DMS79 treated with DMSO at 0.1 percent for 48 hours (cell line): ENCODE measurements around the gene OR8B12.
"Not testable (repeated sequence)": the region's sequence is repeated elsewhere in the genome, so short reads cannot be mapped to it uniquely, and the experiment has no call there.

Experiments used
- DNase-seq: peaks from one replicate; lab custom pipeline; 2025; lab: John Stamatoyannopoulos, UW

OR8B12 gene

GRCh38 chr11:124520550-124520854 is 23.0 kb downstream of the OR8B12 start:
- no peak for DNase-seq

- DNase-seq, result no peak
These were observed 23.5 kb downstream of the OR8B12 start for GRCh38 chr11:124519850-124520549.

- DNase-seq, result no peak
These were observed 24.4 kb downstream of the OR8B12 start for GRCh38 chr11:124518989-124519451.

GRCh38 chr11:124517314-124517713 is 26.1 kb downstream of the OR8B12 start:
- no peak for DNase-seq

- not testable (repeated sequence) for DNase-seq
These were observed 28.8 kb downstream of the OR8B12 start for GRCh38 chr11:124514675-124515074.

GRCh38 chr11:124514131-124514530 is 29.3 kb downstream of the OR8B12 start:
- no peak for DNase-seq

GRCh38 chr11:124511745-124512144 is 31.7 kb downstream of the OR8B12 start:
- no peak for DNase-seq

GRCh38 chr11:124510279-124510678 is 33.2 kb downstream of the OR8B12 start:
- DNase-seq, result no peak

GRCh38 chr11:124499711-124500110 is 43.7 kb downstream of the OR8B12 start:
- no peak for DNase-seq

- DNase-seq, result no peak
These were observed 50.3 kb downstream of the OR8B12 start for GRCh38 chr11:124493016-124493655.
